ENCODE measurements around the gene GYS1.

GRCh38 chr19:48961051-48961649, 32.0 kb downstream of the GYS1 start:
- TF ChIP-seq CTCF (IDR thresholded peaks at IDR 0.05): no peak
- TF ChIP-seq EZH2 (IDR thresholded peaks at IDR 0.05): no peak

Measured in neural progenitor cell (in vitro differentiated cells).